ENCODE data around the gene BSN. TPM values are rescaled to one million over a fixed set of nuclear protein-coding genes. Genes with fewer than 3 reads are reported as not detected.

Gene BSN
- total and polyA plus RNA-seq, 2 donors (not counting 3 experiments of a cell fraction or from before 2014, with no cell fraction given) = 0.04 to 0.27 TPM

- ChIA-PET POLR2A (no interaction called here), CTCF (interaction anchor here (0.5 to 3.8 kb wide), 21 partner anchors 8 to 390 kb away, joined by 3 to 27 read pairs (median 3); partner anchors contain the start of genes AMIGO3, MON1A and RBM6)
- dilution Hi-C loops (cut with MboI; ENCODE audit: extremely low pct_ligation_motif_present, low sequenced_read_pairs) = no loop called here
- intact Hi-C loops (cut with micrococcal nuclease) = loop anchor here (5.0 kb wide), 1 partner anchor 102 kb away; the partner anchor contains the start of gene INKA1
- no peak overlapping the region for H3K27ac ChIP-seq (ENCODE audit: insufficient read depth, low read depth, low read length)
- H3K9ac ChIP-seq (replicated peaks; ENCODE audit: extremely low read depth, insufficient read depth, low read length) = no peak overlapping the region
- DNase-seq (ENCODE audit: low read depth, low spot score) (no peak), FAIRE-seq (no peak)
- H3K9me3 ChIP-seq (replicated peaks; ENCODE audit: control insufficient read depth, insufficient read depth, low read length) = no peaks in the 10 kb centered on the region
- no peak overlapping the region for H2AFZ ChIP-seq (ENCODE audit: low read depth, low read length)
- H3K9me1 ChIP-seq (replicated peaks; ENCODE audit: control insufficient read depth, extremely low read depth, insufficient read depth, low read length) = no peaks in the 10 kb centered on the region
- no peaks in the 10 kb centered on the region for H3K79me2 ChIP-seq (ENCODE audit: control insufficient read depth, insufficient read depth, low read length)
- no peak overlapping the region for H3K4me2 ChIP-seq (ENCODE audit: insufficient read depth, low read length)
- peaks cover 0 to 34% of the 10 kb centered on the region in 2 experiments for H3K36me3 ChIP-seq (ENCODE audit: control insufficient read depth in 2 of 2, extremely low read depth in 1 of 2, insufficient read depth in 2 of 2, low read length in 2 of 2)
- TF ChIP-seq, protein P1, sequence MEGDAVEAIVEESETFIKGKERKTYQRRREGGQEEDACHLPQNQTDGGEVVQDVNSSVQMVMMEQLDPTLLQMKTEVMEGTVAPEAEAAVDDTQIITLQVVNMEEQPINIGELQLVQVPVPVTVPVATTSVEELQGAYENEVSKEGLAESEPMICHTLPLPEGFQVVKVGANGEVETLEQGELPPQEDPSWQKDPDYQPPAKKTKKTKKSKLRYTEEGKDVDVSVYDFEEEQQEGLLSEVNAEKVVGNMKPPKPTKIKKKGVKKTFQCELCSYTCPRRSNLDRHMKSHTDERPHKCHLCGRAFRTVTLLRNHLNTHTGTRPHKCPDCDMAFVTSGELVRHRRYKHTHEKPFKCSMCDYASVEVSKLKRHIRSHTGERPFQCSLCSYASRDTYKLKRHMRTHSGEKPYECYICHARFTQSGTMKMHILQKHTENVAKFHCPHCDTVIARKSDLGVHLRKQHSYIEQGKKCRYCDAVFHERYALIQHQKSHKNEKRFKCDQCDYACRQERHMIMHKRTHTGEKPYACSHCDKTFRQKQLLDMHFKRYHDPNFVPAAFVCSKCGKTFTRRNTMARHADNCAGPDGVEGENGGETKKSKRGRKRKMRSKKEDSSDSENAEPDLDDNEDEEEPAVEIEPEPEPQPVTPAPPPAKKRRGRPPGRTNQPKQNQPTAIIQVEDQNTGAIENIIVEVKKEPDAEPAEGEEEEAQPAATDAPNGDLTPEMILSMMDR (IDR thresholded peaks at IDR 0.05; ENCODE audit: extremely low read depth in 1 of 2, insufficient read depth in 1 of 2, low read depth in 1 of 2, low read length in 2 of 2) = peak in 1 of 2 donors; percentile 6
- no peak for TF ChIP-seq GATA2 (IDR thresholded peaks at IDR 0.05; ENCODE audit: insufficient read depth, insufficient read length, low read depth, low read length)
- BruUV-seq (replicated peaks) = no TSS peak
- no peak overlapping the region for H3K4me3 ChIP-seq (replicated peaks in 1 of 3; ENCODE audit: insufficient read depth in 1 of 3, low read depth in 1 of 3, low read length in 3 of 3)
- H3K4me1 ChIP-seq (ENCODE audit: control insufficient read depth, extremely low read depth, insufficient read depth, low read length) = peaks cover 5% of the 10 kb centered on the region
- no peaks in the 10 kb centered on the region for H3K27me3 ChIP-seq (ENCODE audit: control insufficient read depth in 2 of 2, insufficient read depth in 2 of 2, low read length in 2 of 2)
- H4K20me1 ChIP-seq (replicated peaks; ENCODE audit: control insufficient read depth, extremely low read depth, insufficient read depth, low read length) = no peaks in the 10 kb centered on the region
Measured at GRCh38 chr3:49700453-49701128, 146.3 kb downstream of the BSN start.

- Histone ChIP-seq H3K4me2 (ENCODE audit: insufficient read depth, low read length) (no peak overlapping the region), H3K9me3 (replicated peaks; ENCODE audit: control insufficient read depth, insufficient read depth, low read length) (no peaks in the 10 kb centered on the region), H3K4me3 (replicated peaks in 1 of 3; ENCODE audit: insufficient read depth in 1 of 3, low read depth in 1 of 3, low read length in 3 of 3) (no peak overlapping the region), H3K27ac (ENCODE audit: insufficient read depth, low read depth, low read length) (no peak overlapping the region), H3K4me1 (ENCODE audit: control insufficient read depth, extremely low read depth, insufficient read depth, low read length) (peaks cover 5% of the 10 kb centered on the region), H3K36me3 (ENCODE audit: control insufficient read depth in 2 of 2, extremely low read depth in 1 of 2, insufficient read depth in 2 of 2, low read length in 2 of 2) (peaks cover 0 to 34% of the 10 kb centered on the region in 2 experiments), H3K9me1 (replicated peaks; ENCODE audit: control insufficient read depth, extremely low read depth, insufficient read depth, low read length) (no peaks in the 10 kb centered on the region), H3K79me2 (ENCODE audit: control insufficient read depth, insufficient read depth, low read length) (no peaks in the 10 kb centered on the region), H3K9ac (replicated peaks; ENCODE audit: extremely low read depth, insufficient read depth, low read length) (no peak overlapping the region), H4K20me1 (replicated peaks; ENCODE audit: control insufficient read depth, extremely low read depth, insufficient read depth, low read length) (no peaks in the 10 kb centered on the region), H2AFZ (ENCODE audit: low read depth, low read length) (no peak overlapping the region), H3K27me3 (ENCODE audit: control insufficient read depth in 2 of 2, insufficient read depth in 2 of 2, low read length in 2 of 2) (no peaks in the 10 kb centered on the region)
- intact Hi-C loops (cut with micrococcal nuclease) = loop anchor here (5.0 kb wide), 1 partner anchor 101 kb away; the partner anchor contains the start of gene INKA1
- CTCF ChIA-PET = interaction anchor here (0.5 to 3.8 kb wide), 23 partner anchors 9 to 400 kb away, joined by 3 to 27 read pairs (median 3); partner anchors contain the start of genes AMIGO3, MON1A and RBM6
- no TSS peak for BruUV-seq (replicated peaks)
- TF ChIP-seq, protein P1 (IDR thresholded peaks at IDR 0.05; ENCODE audit: extremely low read depth in 1 of 2, insufficient read depth in 1 of 2, low read depth in 1 of 2, low read length in 2 of 2) = peak; percentile 20 to 56
- TF ChIP-seq, protein P2, sequence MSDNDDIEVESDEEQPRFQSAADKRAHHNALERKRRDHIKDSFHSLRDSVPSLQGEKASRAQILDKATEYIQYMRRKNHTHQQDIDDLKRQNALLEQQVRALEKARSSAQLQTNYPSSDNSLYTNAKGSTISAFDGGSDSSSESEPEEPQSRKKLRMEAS (IDR thresholded peaks at IDR 0.05; ENCODE audit: insufficient read depth, insufficient read length) = no peak
- DNase-seq (ENCODE audit: low read depth, low spot score) (no peak), FAIRE-seq (no peak)
- POLR2A ChIA-PET = no interaction called here
- dilution Hi-C loops (cut with MboI; ENCODE audit: extremely low pct_ligation_motif_present, low sequenced_read_pairs) = no loop called here
Measured at GRCh38 chr3:49701388-49702077, 147.3 kb downstream of the BSN start.

Measured in endothelial cell of umbilical vein (primary cell).